ENCODE results near the gene NEO1. TPM values are rescaled to one million over a fixed set of nuclear protein-coding genes. Genes with fewer than 3 reads are reported as not detected.

Gene NEO1
- total RNA-seq, 1 donor from 2014 or later = 75.6 TPM

DNA sequence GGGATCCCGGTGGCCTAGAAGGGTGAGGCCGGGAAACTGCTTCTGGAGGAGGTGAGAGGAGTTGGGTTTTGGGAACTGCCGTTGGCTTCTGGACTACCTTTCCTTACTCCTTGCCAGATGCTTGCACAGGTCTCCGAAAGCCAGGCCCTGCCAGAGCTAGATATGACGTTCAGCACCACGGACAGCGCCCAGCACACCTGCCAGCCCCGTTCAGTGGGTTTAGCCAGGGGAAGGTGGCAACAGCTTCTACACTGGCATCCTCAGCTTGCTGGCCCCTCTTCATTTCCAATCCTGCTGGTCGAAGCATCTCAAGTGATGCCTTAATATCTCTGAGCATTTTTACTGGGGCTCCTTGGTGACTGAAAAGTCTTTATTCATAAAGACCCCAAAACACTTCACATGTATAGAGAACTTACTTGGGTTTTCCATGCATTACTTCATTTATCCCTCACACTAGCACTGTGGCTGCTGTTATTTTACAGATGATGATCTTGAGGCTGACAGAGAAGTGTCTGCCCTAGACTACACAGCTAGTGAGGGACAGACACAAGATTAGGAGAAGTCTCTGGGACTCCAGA is 294.6 kb downstream of the NEO1 start:
- Mint-ChIP-seq H3K27ac (ENCODE audit: unreplicated experiment) (no peak overlapping the region), H3K4me3 (no peak overlapping the region), H3K27me3 (ENCODE audit: low read depth) (no peaks in the 10 kb centered on the region), H3K9me3 (peaks cover 5% of the 10 kb centered on the region), H3K4me1 (no peaks in the 10 kb centered on the region), H3K36me3 (ENCODE audit: low read depth) (peaks cover 10% of the 10 kb centered on the region)
- TF ChIP-seq, protein P1, sequence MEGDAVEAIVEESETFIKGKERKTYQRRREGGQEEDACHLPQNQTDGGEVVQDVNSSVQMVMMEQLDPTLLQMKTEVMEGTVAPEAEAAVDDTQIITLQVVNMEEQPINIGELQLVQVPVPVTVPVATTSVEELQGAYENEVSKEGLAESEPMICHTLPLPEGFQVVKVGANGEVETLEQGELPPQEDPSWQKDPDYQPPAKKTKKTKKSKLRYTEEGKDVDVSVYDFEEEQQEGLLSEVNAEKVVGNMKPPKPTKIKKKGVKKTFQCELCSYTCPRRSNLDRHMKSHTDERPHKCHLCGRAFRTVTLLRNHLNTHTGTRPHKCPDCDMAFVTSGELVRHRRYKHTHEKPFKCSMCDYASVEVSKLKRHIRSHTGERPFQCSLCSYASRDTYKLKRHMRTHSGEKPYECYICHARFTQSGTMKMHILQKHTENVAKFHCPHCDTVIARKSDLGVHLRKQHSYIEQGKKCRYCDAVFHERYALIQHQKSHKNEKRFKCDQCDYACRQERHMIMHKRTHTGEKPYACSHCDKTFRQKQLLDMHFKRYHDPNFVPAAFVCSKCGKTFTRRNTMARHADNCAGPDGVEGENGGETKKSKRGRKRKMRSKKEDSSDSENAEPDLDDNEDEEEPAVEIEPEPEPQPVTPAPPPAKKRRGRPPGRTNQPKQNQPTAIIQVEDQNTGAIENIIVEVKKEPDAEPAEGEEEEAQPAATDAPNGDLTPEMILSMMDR (conservative IDR thresholded peaks at IDR 0.05) = no peak
- DNase-seq (ENCODE audit: low read depth, low spot score) = peak; percentile 57

DNA sequence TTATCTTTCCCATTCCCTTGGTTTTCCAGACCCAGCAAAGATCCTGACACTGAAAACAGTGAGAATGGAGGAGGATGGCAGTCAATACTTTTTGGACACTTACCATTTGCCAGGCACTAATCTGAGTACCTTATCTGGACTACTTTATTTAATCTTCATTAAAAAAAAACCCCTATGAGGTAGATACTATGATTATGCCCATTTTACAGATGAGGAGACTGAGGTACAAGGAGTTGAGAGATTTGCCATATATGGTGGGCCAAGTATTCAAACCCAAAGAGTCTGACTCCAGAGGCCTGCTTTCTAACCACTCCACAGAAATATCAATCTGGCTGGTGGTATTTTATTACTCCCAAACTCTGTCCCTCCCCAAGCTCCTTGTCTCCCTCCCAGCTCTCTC is 296.9 kb downstream of the NEO1 start:
- Mint-ChIP-seq H3K4me3 (no peak overlapping the region), H3K27ac (ENCODE audit: unreplicated experiment) (no peak overlapping the region), H3K4me1 (no peaks in the 10 kb centered on the region), H3K36me3 (ENCODE audit: low read depth) (no peaks in the 10 kb centered on the region), H3K9me3 (no peaks in the 10 kb centered on the region), H3K27me3 (ENCODE audit: low read depth) (no peaks in the 10 kb centered on the region)
- DNase-seq (ENCODE audit: low read depth, low spot score) = no peak
- TF ChIP-seq, protein P1 (conservative IDR thresholded peaks at IDR 0.05) = no peak

DNA sequence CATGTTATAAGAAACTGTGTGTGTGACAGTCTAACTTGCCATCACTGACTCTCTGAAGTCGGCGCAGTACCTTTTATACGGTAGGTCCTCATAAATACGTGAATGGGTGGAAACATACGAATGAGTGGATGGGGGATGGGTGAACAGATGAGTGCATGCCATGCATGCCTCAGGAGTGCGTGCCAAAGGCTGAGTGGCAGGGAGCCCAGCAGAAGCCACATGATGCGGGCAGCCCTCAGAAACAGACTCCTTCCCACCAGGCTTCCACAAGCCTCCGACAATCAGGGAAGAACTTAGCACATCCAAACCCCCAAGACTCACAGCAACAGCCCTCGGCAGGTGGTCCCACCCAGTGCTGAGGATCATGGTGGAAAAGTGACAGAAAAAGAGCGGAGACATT is 299.8 kb downstream of the NEO1 start:
- TF ChIP-seq, protein P1 (conservative IDR thresholded peaks at IDR 0.05) = no peak
- Mint-ChIP-seq H3K36me3 (ENCODE audit: low read depth) (no peaks in the 10 kb centered on the region), H3K27me3 (ENCODE audit: low read depth) (no peaks in the 10 kb centered on the region), H3K4me3 (no peak overlapping the region), H3K27ac (ENCODE audit: unreplicated experiment) (no peak overlapping the region), H3K9me3 (no peaks in the 10 kb centered on the region), H3K4me1 (no peaks in the 10 kb centered on the region)
- DNase-seq (ENCODE audit: low read depth, low spot score) = no peak

DNA sequence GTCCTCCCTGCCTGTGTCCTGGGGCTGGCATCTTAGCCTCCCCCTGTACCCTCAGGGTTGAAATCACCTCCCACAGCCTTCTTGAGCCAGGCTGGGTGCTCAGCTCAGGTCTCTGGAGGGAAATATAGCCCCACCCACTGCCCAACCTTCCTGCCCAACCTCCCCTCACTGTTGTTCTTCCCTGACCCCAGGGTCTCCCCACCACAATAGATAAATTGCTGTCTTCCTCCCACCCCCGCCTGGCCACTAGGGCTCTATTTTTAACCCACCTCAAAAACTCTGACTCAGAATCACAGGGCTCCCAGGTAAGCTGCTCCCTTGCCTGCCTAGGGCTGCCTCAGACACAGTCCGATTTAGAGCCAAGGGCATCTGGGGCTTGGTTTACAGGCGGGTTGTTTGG is 301.5 kb downstream of the NEO1 start:
- no peaks in the 10 kb centered on the region for H3K36me3 Mint-ChIP-seq (ENCODE audit: low read depth)
- H3K4me3 Mint-ChIP-seq = no peak overlapping the region
- no peaks in the 10 kb centered on the region for H3K9me3 Mint-ChIP-seq
- peaks cover 4% of the 10 kb centered on the region for H3K4me1 Mint-ChIP-seq
- no peak for DNase-seq (ENCODE audit: low read depth, low spot score)
- H3K27me3 Mint-ChIP-seq (ENCODE audit: low read depth) = no peaks in the 10 kb centered on the region
- no peak overlapping the region for H3K27ac Mint-ChIP-seq (ENCODE audit: unreplicated experiment)
- TF ChIP-seq, protein P1 (conservative IDR thresholded peaks at IDR 0.05) = no peak

DNA sequence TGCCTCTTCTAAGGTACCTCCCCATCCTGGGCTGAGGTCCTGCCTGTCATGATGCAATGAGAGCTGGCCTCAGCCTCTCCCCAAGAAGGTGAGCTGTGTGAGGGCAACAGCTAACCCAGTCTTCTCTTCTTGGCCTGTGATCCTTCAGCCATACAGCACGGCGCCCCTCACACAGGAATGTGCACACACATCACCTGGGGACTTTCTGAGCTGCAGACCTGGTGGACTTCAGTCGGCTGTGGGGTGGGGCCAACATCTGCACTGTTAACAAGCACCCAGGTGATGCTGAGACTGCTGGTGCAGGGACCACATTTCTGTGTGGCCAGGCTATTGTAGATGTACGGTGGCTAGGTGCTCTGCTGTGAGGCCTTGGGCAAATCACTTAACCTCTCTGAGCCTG is 302.0 kb downstream of the NEO1 start:
- TF ChIP-seq, protein P1 (conservative IDR thresholded peaks at IDR 0.05) = no peak
- Mint-ChIP-seq H3K4me3 (no peak overlapping the region), H3K27ac (ENCODE audit: unreplicated experiment) (no peak overlapping the region), H3K36me3 (ENCODE audit: low read depth) (no peaks in the 10 kb centered on the region), H3K9me3 (no peaks in the 10 kb centered on the region), H3K4me1 (peaks cover 4% of the 10 kb centered on the region), H3K27me3 (ENCODE audit: low read depth) (no peaks in the 10 kb centered on the region)
- DNase-seq (ENCODE audit: low read depth, low spot score) = no peak

All from neural crest cell (in vitro differentiated cells).